Activated CD4-positive, alpha-beta T cell treated with anti-CD3 and anti-CD28 coated beads, Interleukin-10, Interleukin-2, amounts not matched to agents 100 ng/mL and 50 ng/mL, durations not matched to agents 16 hours and 8 hours (primary cell): Measurements from ENCODE around the gene FLII.
"Not testable (repeated sequence)": the region's sequence is repeated elsewhere in the genome, so short reads cannot be mapped to it uniquely, and the experiment has no call there.

Source experiments
- DNase-seq: peaks from one replicate; pipeline ENCODE4 v3.0.0-alpha.2; 2020

Gene FLII

GRCh38 chr17:18217412-18218015 lies 41.0 kb downstream of the FLII start:
- peak; percentile 80 for DNase-seq

- DNase-seq, result not testable (repeated sequence)
These were observed 41.6 kb downstream of the FLII start for GRCh38 chr17:18216906-18217305.

- DNase-seq, result no peak
These were observed 44.8 kb downstream of the FLII start for GRCh38 chr17:18213666-18214270.

- no peak for DNase-seq
These were observed 50.4 kb downstream of the FLII start for GRCh38 chr17:18208092-18208491.

- no peak for DNase-seq
These were observed 51.6 kb downstream of the FLII start for GRCh38 chr17:18206962-18207361.

- no peak for DNase-seq
These were observed 52.7 kb downstream of the FLII start for GRCh38 chr17:18205861-18206260.

- no peak for DNase-seq
These were observed 55.2 kb downstream of the FLII start for GRCh38 chr17:18203308-18203707.

GRCh38 chr17:18201108-18201507 lies 57.4 kb downstream of the FLII start:
- no peak for DNase-seq

GRCh38 chr17:18198530-18198929 lies 60.0 kb downstream of the FLII start:
- DNase-seq, result no peak

- no peak for DNase-seq
These were observed 60.9 kb downstream of the FLII start for GRCh38 chr17:18197535-18198194.

DNA sequence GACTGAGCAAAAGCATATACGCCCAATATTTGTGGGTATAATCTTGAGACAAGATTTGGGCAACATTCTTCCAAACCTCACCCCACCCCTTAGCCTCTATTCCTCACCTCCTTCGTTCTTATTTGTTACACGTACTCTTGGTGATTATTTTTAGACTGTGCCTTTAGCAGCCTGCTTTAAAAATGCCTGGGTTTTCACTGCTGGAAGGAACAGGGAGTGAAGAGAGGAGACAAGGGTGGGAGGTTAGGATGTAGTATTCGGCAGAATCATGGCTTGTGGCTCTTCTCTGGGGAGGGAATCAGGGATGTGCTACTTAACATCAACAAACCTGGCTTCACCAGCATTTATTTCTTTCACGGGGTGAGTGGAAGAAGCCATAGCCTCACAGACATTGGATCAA lies 63.3 kb downstream of the FLII start:
- no peak for DNase-seq
